ENCODE data around the gene KRT79.
"Not testable (repeated sequence)": the region's sequence is repeated elsewhere in the genome, so short reads cannot be mapped to it uniquely, and the experiment has no call there.

The KRT79 gene

GRCh38 chr12:52833922-52834726 is at the start of gene KRT79:
Gene KRT79 (minus strand): TSS chr12:52834311. CDS start chr12:52834260, 51 bp downstream.
- DNase-seq: no peak

GRCh38 chr12:52880499-52880898 is 46.4 kb upstream of the KRT79 start:
- DNase-seq: not testable (repeated sequence)

- DNase-seq: no peak
These were observed 45.6 kb upstream of the KRT79 start for GRCh38 chr12:52879394-52880351.

- no peak for DNase-seq
These were observed 44.6 kb upstream of the KRT79 start for GRCh38 chr12:52878507-52879393.

GRCh38 chr12:52877242-52877641 is 43.1 kb upstream of the KRT79 start:
- DNase-seq: no peak

DNA sequence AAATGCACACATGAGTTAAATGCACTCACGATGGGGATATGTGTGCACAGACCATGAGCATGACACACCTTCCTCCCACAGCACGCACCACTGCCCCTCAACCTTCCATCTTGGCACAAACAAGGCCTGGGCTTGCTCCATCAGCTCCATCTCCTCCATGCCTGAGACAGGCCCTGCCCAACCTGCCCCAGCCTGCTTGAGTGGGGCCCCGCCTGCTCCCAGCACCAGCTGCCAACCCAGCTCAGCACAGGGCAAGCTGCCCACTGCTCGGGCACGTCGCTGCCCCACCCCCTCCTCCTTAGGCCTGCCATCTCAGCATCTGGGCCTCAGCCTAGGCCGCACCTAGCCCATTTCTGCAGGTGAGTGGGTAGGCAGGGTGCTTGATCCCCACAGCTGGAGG is 42.3 kb upstream of the KRT79 start:
- DNase-seq: no peak

GRCh38 chr12:52874573-52875435 is 40.7 kb upstream of the KRT79 start:
- no peak for DNase-seq

- no peak for DNase-seq
These were observed 39.9 kb upstream of the KRT79 start for GRCh38 chr12:52873832-52874572.

DNA sequence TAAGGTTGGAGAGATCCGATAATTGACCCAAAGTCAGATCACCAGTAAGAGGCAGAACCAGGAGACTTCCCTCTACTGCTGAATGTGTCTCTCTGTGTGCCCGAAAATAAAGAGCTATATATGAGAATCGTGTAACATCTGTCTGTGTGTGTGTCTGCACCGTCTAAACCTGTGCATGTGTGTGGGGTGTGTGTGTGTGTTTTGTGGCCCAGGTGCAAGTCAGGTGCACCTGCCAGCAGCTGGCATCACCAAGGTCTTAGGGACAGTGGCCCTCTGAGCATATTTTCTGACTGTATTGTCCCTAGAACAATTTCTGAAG is 39.4 kb upstream of the KRT79 start:
- no peak for DNase-seq

DNA sequence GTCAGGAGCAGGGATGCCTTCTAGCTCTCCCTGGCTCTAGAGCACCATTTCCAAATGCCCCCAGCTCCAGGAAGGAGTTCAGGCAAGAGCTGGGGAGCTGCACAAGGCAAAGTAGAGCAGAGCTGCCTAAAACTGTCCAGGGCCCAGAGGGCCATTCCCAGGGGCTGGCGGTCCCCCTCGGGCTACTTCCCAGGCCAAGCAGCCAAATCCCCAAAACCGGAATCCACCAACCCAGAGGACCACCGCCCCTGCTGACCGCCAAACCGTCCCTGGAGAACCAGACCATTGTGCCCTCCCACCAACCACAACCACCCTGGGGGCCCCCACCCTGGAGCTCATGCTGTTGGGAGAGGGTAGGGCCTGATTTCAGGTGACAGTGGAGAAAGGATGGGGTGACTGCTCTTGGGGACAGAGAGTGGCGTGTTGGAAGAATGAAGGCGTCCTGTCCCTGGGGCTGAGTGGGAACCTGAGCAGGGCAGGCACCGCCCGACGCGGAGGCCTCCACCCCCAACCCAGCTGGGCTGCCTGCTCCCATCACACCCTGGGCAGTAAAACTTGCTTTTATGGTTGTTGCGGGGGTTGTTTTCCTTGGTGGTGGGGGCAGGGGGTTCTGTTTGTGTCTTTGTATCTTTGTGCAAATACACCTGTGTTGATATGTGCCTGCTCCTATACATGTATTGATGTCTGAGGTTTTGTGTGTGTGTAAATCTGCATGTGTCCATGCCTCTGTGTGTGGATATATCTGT is 38.7 kb upstream of the KRT79 start:
- DNase-seq: no peak

GRCh38 chr12:52871291-52872039 is 37.4 kb upstream of the KRT79 start:
- DNase-seq: no peak

GRCh38 chr12:52870361-52871290 is 36.5 kb upstream of the KRT79 start:
- DNase-seq: peak; percentile 45

GRCh38 chr12:52867642-52868041 is 33.5 kb upstream of the KRT79 start:
- DNase-seq: no peak

DNA sequence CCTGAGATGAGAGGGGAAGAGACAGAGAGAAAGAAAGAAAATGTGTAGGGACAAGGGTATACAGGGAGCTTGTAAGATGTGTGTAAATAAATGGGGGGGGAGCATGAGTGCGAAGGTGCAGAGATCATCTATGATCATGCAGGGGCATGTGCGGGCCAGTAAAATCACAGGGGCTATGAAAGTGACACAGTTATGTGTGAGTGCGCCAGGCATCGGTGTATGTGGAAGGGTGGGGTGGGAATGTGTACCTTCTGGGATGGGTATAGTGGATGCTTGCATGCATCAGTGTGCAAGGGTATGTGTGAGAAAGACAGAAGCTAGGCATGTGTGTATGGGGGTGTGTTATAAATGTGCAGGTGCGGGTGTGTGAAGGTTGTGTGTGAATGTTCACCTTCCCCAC is 33.0 kb upstream of the KRT79 start:
- no peak for DNase-seq

GRCh38 chr12:52865090-52865944 is 31.2 kb upstream of the KRT79 start:
- DNase-seq: no peak

GRCh38 chr12:52862023-52862422 is 27.9 kb upstream of the KRT79 start:
- DNase-seq: no peak

DNA sequence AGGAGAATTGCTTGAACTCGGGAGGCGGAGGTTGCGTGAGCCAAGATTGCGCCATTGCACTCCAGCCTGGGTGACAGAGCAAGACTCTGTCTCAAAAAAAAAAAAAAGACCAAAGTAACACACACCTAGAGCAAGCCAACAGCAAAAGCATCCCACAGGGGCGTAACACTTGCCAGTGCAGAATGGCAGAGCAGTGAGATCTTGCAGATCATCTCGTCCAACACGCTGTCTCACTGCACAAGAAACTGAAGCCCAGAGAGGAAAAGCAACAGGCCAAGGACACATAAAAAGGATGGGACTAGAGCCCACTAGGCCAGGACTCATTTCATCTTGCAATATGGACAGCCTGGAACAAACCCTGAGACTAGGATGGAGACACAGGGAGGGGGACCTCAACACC is 27.4 kb upstream of the KRT79 start:
- DNase-seq: no peak

Measured in NK-92 treated with Interleukin-12 subunit alpha and Interleukin-12 subunit beta, amount 100 ng/mL, for 24 hours (cell line).